HepG2 (cell line): ENCODE measurements around the gene ZNF581. TPM values are rescaled to one million over a fixed set of nuclear protein-coding genes. Genes with fewer than 3 reads are reported as not detected.

ENCODE experiments used
- AGO2 ChIP-seq: fragments of 200-400 bp; formaldehyde crosslinking; optimal IDR thresholded peaks from 2 replicates; pipeline ENCODE3; 2017; ENCODE audit warnings: mild to moderate bottlenecking, low read depth, low read length, moderate library complexity
- CENPX ChIP-seq: sonication (generic); formaldehyde crosslinking; IDR thresholded peaks from 2 replicates; pipeline ENCODE4 v1.9.0; 2021; ENCODE audit warnings: mild to moderate bottlenecking, missing genetic modification reagents, moderate library complexity
- DNMT1 ChIP-seq: sonication (generic); formaldehyde crosslinking; IDR thresholded peaks from 2 replicates; pipeline ENCODE4 v1.5.1; 2020; ENCODE audit warnings: mild to moderate bottlenecking, missing genetic modification reagents
- FOXA1 ChIP-seq, 2 experiments: fragments of 450-650 bp in 1 of 2; sonication (generic) in 1 of 2; formaldehyde crosslinking in 1 of 2; IDR thresholded peaks; 2 replicates each; pipeline versions ENCODE4 v1.4.0 to v1.6.1; 2016 to 2020; ENCODE audit warnings: missing genetic modification reagents in 1 of 2
- JUND ChIP-seq: sonication (generic); formaldehyde crosslinking; IDR thresholded peaks from 2 replicates; pipeline ENCODE4 v1.8.0; 2022; ENCODE audit warnings: mild to moderate bottlenecking, missing genetic modification reagents
- MNT ChIP-seq: fragments of 450-650 bp; IDR thresholded peaks from 2 replicates; pipeline ENCODE4 v1.6.1; 2016
- MXD4 ChIP-seq: IDR thresholded peaks from 2 replicates; pipeline ENCODE4 v1.6.1; 2016; ENCODE audit warnings: mild to moderate bottlenecking, missing biosample characterization, missing genetic modification reagents
- MYNN ChIP-seq: sonication (generic); formaldehyde crosslinking; IDR thresholded peaks from 2 replicates; pipeline ENCODE4 v1.4.0; 2020; ENCODE audit warnings: mild to moderate bottlenecking, low read depth, missing genetic modification reagents
- NCOA1 ChIP-seq: sonication (generic); formaldehyde crosslinking; IDR thresholded peaks from 2 replicates; pipeline ENCODE4 v1.9.0; 2021; ENCODE audit warnings: missing genetic modification reagents
- NFKBIZ ChIP-seq: IDR thresholded peaks from 2 replicates; pipeline ENCODE4 v1.6.1; 2018; ENCODE audit warnings: missing genetic modification reagents, missing compliant biosample characterization
- SP2 ChIP-seq: sonication (generic); formaldehyde crosslinking; IDR thresholded peaks from 2 replicates; pipeline ENCODE4 v1.5.1; 2020; ENCODE audit warnings: mild to moderate bottlenecking, missing genetic modification reagents
- SRSF1 ChIP-seq: fragments of 200-400 bp; formaldehyde crosslinking; optimal IDR thresholded peaks from 2 replicates; pipeline ENCODE3; 2017; ENCODE audit warnings: mild to moderate bottlenecking, low read depth, low read length, moderate library complexity
- TMF1 ChIP-seq: sonication (generic); formaldehyde crosslinking; IDR thresholded peaks from 2 replicates; pipeline ENCODE4 v1.8.1; 2022; ENCODE audit warnings: low read depth, missing genetic modification reagents
- TRIM24 ChIP-seq: sonication (generic); formaldehyde crosslinking; IDR thresholded peaks from 2 replicates; pipeline ENCODE4 v1.8.0; 2022; ENCODE audit warnings: mild to moderate bottlenecking, missing genetic modification reagents
- ZBTB21 ChIP-seq: sonication (generic); formaldehyde crosslinking; IDR thresholded peaks from 2 replicates; pipeline ENCODE4 v1.4.0; 2020; ENCODE audit warnings: missing genetic modification reagents
- ZBTB8A ChIP-seq: sonication (generic); formaldehyde crosslinking; IDR thresholded peaks from 2 replicates; pipeline ENCODE4 v1.4.0; 2020; ENCODE audit warnings: mild to moderate bottlenecking, low read depth, missing genetic modification reagents, borderline replicate concordance
- ZNF30 ChIP-seq: sonication (generic); formaldehyde crosslinking; IDR thresholded peaks from 2 replicates; pipeline ENCODE4 v1.5.0; 2020; ENCODE audit warnings: mild to moderate bottlenecking, missing genetic modification reagents
- ZNF572 ChIP-seq: sonication (generic); formaldehyde crosslinking; IDR thresholded peaks from 2 replicates; pipeline ENCODE4 v1.5.1; 2020; ENCODE audit warnings: mild to moderate bottlenecking, missing genetic modification reagents
- ZNF7 ChIP-seq: IDR thresholded peaks from 2 replicates; pipeline ENCODE4 v1.6.1; 2016; ENCODE audit warnings: missing biosample characterization, missing genetic modification reagents
- polyA plus RNA-seq, 8 experiments: library from polyadenylated mRNA; depleted of rRNA in 3 of 8; stranded (reverse) in 7 of 8; unstranded in 1 of 8; fragments of >200 nt; fragmentation: Illumina TruSeq in 4 of 8; extraction: Trizol in 4 of 8; gene quantifications; 2 replicates each; pipeline versions ENCODE4 v1.2.1 to v1.2.3, GENCODE V29; 2011 to 2016; ENCODE audit warnings: low read depth in 4 of 8, missing spikeins in 1 of 8, mixed read lengths in 1 of 8; ENCODE audit not compliant: insufficient read depth in 1 of 8
- total RNA-seq, 5 experiments: library from RNA; depleted of rRNA; stranded (reverse); fragments of >200 nt; fragmentation: Illumina TruSeq; extraction: Trizol; gene quantifications; 2 replicates each; pipeline ENCODE4 v1.2.3, GENCODE V29; 2016; ENCODE audit warnings: low read depth in 1 of 5
- TF ChIP-seq, protein P1 (sequence below): sonication (generic); formaldehyde crosslinking; IDR thresholded peaks from 2 replicates; pipeline ENCODE4 v1.5.0; 2020; ENCODE audit warnings: missing genetic modification reagents
- TF ChIP-seq, protein P2 (sequence below): sonication (generic); formaldehyde crosslinking; IDR thresholded peaks from 2 replicates; pipeline ENCODE4 v1.8.1; 2022; ENCODE audit warnings: mild to moderate bottlenecking, missing genetic modification reagents
- TF ChIP-seq, protein P3 (sequence below): IDR thresholded peaks from 2 replicates; pipeline ENCODE4 v1.6.1; 2016; ENCODE audit warnings: mild to moderate bottlenecking
- TF ChIP-seq, protein P4 (sequence below): sonication (generic); formaldehyde crosslinking; IDR thresholded peaks from 2 replicates; pipeline ENCODE4 v1.5.0; 2020; ENCODE audit warnings: mild to moderate bottlenecking, missing genetic modification reagents

The ZNF581 gene
- total and polyA plus RNA-seq, 2 of the 13 experiments (the other 11 are each of a cell fraction or from before 2014, with no cell fraction given): 19.6 to 49.5 TPM

DNA sequence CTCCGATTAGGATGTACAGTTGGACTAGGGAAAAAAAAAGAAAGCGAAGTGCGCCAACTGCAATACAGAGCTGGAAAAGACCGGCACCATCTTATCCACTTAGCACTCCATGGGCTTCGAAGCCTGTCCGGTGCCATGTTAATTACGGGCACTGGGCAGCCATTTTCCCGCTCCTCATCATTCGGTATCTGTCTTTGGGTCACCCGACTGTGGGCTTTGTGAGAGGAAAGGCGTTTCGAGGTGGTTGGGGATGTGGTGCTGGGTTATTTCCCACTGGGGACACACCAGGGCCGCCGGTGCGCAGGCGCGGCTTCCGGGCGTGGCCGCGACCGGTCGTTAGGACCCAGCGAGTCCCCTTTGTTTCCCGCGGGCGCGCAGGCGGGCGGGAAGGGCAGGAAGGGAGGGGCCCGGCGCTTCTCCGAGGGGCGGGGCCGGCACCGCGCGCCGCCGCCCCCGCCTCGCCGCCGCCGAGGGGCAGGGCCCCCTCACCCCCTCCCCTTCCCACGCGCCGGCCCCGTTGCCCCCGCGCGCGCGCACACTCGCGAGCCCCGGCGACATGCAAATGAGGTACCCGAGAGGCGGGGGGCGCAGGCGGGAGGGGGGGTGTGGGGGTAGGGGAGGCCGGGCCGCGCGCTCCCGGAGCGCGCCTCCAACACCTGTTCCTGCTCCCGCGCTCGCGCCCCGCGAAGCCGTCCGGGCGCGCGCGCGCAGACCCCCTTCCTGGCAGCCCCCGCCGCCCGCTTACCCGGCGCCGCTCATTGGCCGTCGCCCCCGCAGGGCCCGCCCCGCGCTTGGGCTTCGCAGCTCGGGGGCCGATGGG, 43.4 kb upstream of the ZNF581 start, which contains the start of gene ZNF524 (continued):
- TF ChIP-seq TMF1 (CRISPR knock-in tag) (peak; percentile 75), DNMT1 (CRISPR knock-in tag) (no peak), NFKBIZ (CRISPR knock-in tag) (peak; percentile 62; the same call in 1 of the 2 replicates), ZNF572 (CRISPR knock-in tag) (no peak), ZBTB21 (CRISPR knock-in tag) (0 out of 2 replicates have a peak, but pooled peaks have one; percentile 20), MYNN (CRISPR knock-in tag) (peak; percentile 49; the same call in 1 of the 2 replicates), ZBTB8A (CRISPR knock-in tag) (no peak), TRIM24 (CRISPR knock-in tag) (no peak), NCOA1 (CRISPR knock-in tag) (no peak), MNT (no peak), ZNF30 (no peak), SRSF1 (peak; percentile 65), MXD4 (CRISPR knock-in tag) (no peak), CENPX (CRISPR knock-in tag) (no peak), AGO2 (no peak), FOXA1 (IDR thresholded peaks at IDR 0.05) (no peak), FOXA1 (CRISPR knock-in tag; IDR thresholded peaks at IDR 0.05) (no peak; the same call in 1 of the 2 replicates), JUND (CRISPR knock-in tag) (no peak), ZNF7 (CRISPR knock-in tag) (no peak), SP2 (peak; percentile 59)
- TF ChIP-seq, protein P1, sequence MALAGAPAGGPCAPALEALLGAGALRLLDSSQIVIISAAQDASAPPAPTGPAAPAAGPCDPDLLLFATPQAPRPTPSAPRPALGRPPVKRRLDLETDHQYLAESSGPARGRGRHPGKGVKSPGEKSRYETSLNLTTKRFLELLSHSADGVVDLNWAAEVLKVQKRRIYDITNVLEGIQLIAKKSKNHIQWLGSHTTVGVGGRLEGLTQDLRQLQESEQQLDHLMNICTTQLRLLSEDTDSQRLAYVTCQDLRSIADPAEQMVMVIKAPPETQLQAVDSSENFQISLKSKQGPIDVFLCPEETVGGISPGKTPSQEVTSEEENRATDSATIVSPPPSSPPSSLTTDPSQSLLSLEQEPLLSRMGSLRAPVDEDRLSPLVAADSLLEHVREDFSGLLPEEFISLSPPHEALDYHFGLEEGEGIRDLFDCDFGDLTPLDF (CRISPR knock-in tag): peak; percentile 93
- TF ChIP-seq, protein P2, sequence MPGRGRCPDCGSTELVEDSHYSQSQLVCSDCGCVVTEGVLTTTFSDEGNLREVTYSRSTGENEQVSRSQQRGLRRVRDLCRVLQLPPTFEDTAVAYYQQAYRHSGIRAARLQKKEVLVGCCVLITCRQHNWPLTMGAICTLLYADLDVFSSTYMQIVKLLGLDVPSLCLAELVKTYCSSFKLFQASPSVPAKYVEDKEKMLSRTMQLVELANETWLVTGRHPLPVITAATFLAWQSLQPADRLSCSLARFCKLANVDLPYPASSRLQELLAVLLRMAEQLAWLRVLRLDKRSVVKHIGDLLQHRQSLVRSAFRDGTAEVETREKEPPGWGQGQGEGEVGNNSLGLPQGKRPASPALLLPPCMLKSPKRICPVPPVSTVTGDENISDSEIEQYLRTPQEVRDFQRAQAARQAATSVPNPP (CRISPR knock-in tag): 0 out of 2 replicates have a peak, but pooled peaks have one; percentile 51
- TF ChIP-seq, protein P3, sequence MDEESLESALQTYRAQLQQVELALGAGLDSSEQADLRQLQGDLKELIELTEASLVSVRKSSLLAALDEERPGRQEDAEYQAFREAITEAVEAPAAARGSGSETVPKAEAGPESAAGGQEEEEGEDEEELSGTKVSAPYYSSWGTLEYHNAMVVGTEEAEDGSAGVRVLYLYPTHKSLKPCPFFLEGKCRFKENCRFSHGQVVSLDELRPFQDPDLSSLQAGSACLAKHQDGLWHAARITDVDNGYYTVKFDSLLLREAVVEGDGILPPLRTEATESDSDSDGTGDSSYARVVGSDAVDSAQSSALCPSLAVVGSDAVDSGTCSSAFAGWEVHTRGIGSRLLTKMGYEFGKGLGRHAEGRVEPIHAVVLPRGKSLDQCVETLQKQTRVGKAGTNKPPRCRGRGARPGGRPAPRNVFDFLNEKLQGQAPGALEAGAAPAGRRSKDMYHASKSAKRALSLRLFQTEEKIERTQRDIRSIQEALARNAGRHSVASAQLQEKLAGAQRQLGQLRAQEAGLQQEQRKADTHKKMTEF: no peak
- TF ChIP-seq, protein P4, sequence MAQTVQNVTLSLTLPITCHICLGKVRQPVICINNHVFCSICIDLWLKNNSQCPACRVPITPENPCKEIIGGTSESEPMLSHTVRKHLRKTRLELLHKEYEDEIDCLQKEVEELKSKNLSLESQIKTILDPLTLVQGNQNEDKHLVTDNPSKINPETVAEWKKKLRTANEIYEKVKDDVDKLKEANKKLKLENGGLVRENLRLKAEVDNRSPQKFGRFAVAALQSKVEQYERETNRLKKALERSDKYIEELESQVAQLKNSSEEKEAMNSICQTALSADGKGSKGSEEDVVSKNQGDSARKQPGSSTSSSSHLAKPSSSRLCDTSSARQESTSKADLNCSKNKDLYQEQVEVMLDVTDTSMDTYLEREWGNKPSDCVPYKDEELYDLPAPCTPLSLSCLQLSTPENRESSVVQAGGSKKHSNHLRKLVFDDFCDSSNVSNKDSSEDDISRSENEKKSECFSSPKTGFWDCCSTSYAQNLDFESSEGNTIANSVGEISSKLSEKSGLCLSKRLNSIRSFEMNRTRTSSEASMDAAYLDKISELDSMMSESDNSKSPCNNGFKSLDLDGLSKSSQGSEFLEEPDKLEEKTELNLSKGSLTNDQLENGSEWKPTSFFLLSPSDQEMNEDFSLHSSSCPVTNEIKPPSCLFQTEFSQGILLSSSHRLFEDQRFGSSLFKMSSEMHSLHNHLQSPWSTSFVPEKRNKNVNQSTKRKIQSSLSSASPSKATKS: no peak
